NCI-H2227 treated with DMSO at 0.1 percent for 48 hours (cell line): Measurements from ENCODE around the gene COL27A1.

Experiments used
- DNase-seq: peaks from one replicate; lab custom pipeline; 2025; lab: John Stamatoyannopoulos, UW

Gene COL27A1

DNA sequence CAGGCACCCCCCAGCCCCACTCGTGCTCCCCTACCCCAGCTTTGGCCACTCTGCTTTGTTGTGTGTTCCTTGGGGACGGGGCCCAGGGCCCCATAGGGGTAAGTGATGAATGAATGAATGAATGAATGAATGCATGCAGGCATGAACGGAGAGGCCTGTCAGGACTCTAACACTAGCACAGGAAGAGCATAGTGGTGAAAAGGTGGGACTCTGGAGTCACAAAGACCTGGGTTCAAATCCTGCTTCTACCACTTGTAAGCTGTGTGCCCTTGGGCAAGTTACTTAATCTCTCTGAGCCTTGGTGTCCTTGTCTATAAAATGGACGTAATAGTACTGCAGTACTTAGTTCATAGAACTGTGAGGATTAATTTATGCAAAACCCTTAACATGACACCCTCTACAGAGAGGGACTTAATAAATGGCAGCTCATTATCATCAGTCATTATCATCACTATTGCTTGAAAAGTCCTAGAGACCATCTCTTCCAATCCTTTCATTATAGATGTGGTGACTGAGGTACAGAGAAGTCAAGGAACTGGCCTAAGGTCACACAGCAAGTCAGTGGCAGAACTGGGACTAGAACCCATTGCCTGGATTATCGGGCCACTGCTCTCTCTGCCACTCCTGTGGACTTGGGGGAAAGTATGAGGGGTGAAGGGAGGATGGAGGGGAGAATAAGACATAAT is 187.6 kb downstream of the COL27A1 start:
- no peak for DNase-seq

- DNase-seq: no peak
Measured at GRCh38 chr9:114343471-114344187, 188.3 kb downstream of the COL27A1 start.

- DNase-seq: no peak
Measured at GRCh38 chr9:114344188-114344566, 188.8 kb downstream of the COL27A1 start.

- DNase-seq: no peak
Measured at GRCh38 chr9:114344692-114345091, 189.4 kb downstream of the COL27A1 start.

- no peak for DNase-seq
Measured at GRCh38 chr9:114345493-114346065, 190.2 kb downstream of the COL27A1 start.

GRCh38 chr9:114346146-114346545 is 190.8 kb downstream of the COL27A1 start:
- no peak for DNase-seq

DNA sequence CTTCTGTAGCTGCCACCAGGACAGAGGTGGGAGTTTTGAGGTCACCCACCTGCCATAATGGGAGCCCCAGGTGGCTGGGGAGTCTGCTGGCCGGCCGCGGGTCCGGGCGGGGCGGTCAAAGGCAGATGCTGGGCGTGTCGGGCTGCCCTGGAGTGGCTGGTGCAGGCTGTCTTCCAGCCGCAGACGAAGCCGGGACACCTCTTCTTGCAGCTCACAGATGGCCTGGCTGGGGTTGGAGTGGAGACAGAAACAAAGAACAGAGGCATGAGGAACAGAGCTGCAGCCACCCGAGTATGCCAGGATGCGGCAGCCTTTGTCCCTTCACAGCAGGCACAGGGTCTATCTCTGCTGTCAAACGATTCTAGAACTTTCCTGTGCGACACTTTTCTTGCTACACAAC is 192.3 kb downstream of the COL27A1 start:
- DNase-seq: no peak

GRCh38 chr9:114348261-114348905 is 193.0 kb downstream of the COL27A1 start:
- DNase-seq: no peak

GRCh38 chr9:114348906-114349482 is 193.7 kb downstream of the COL27A1 start:
- DNase-seq: peak; percentile 19

DNA sequence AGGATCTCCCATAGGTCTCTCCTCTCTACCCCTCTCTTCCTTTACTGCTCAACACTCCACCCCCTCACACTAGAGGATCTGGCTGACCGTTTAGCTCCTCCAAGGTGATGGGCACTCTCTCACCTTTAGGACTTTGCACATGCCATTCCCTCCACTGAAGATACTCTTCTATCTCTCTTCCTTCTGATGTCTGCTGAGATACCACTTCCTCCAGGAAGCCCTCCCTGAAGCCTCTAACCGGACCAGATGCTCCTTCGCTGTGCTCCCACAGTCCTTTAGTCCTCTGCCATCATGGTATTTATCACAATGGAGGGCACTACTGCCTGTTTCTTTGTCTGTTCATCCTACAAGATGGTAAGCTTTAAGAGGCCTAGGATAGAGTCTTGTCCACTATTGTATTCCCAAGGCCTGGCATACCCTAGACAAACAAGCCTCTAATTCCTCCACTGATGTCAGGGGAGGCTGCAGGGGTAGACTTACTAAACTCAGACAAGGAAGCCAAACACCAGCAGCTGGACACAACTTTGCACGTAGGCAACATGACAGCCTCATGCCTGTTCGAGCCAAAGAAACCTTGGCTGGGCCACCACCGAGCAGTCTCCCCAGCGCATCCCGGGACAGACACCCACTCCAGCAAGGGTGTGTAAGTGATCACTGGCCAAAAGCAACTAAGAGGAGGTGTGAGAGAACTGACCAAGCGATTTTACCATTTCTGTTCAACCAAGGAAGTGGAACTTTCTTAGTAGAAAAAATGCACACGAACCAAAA is 194.6 kb downstream of the COL27A1 start:
- DNase-seq: no peak

DNA sequence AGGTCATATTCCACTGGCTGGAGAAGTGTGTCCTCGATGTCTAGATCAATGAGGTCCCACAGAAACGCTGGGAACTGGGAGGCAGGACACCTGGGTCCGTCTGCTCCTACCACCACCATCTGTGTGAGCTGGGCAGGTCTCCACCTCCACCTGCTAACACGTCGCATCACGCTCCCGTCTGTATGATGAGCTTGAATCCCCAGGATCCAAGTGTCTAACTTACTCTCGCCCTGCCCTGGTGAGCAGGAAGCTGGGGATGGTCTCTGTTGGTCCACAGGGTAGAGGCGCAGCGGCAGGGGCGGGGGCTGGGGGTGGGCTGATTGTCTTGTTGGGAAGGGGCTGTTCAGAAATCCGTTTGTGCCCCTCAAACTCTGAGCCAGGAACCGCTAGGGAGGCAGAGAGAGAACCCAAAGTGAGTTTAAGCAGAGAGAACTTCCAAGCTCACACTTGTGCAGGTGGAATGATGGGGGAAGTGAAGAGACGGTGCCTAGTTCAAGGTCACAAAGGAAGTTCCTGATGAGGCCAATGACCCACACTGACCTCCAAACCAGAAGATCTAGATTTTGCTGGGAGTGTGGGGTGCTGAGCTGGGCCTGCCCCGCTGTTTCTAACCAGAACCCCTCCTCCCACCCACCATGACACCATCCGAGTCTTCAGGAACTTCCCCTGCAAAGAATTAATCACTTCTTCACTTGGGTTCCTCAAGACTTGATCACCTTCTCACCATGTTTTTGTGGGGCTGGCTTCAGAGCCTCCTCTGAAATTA is 195.5 kb downstream of the COL27A1 start:
- DNase-seq: no peak

GRCh38 chr9:114351932-114352331 is 196.6 kb downstream of the COL27A1 start:
- no peak for DNase-seq

DNA sequence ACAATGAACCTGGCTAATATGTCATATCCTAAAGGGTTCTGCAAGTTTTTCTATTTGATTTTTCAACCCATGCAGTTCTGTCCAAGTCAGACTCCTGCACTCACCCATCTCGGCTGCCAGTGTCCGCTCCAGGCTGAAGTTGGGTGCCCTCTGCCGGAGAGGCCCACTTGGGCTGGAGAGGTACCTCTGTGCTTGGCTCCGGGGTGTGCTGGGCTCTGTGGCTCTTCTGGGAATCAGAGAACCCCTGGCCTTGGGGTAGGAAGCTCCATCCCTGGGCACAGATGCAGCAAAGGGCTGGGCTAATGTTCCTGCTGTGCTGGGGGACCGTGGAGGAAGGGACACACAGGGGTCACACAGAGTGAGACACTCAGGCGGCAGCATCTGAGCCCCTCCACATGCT is 200.5 kb downstream of the COL27A1 start:
- DNase-seq: no peak

DNA sequence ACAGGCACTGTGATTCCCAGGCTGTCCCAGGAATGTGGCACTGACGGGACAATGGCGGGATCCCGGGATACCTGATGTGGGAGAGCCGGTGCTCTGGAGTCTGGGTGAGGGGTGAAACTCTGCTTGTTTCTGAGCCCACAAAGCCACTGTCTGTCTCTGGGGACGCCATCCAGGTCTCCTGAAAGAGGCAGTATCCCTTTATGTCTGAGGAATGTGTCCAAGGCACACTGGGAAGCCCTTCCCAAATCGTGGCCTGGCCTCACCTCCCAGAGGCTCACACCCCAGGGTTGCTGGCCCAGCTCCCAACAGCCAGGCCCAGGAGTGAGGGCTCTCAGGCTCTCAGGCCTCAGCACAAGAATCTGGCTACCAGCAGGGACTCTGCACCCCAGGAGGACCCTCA is 201.5 kb downstream of the COL27A1 start:
- DNase-seq: no peak

DNA sequence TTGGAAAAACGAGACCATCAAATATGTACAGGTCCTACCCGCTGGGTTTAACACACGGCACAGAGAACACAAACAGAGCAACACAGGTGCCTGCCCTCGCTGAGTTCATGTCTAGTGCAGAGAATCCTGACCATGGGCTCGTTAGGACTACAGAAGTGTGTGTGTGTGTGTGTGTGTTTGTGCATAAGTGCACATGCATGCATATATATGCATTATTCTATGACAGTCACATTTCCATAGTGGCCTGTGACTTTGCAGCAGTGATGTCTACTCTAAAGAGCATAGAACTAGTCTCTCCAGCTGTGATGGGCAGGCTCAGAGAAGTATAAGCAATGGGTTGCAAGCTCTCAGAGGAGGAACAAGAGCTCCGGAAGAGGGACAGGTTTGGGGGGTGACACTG is 202.0 kb downstream of the COL27A1 start:
- DNase-seq: no peak

GRCh38 chr9:114357911-114358328 is 202.6 kb downstream of the COL27A1 start:
- DNase-seq: no peak

GRCh38 chr9:114359801-114360200 is 204.5 kb downstream of the COL27A1 start:
- DNase-seq: no peak

DNA sequence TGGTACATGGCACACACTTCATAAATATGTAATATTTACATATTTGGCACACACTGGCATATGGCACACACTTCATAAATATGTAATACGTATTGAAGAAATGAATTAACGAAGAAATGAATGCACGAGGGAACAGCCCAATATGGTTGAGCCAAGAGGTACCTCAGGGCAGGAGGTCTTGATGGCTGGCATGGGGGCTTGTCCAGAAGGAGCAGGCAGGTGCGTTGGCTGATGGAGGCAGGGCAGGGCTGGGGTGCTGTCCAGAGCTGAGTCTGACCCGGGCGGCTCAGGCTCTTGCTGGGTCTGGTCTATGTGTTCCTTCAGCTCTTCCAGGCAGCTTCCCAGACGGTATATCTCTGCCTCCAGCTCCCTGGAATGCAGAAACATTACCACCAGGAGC is 206.2 kb downstream of the COL27A1 start:
- no peak for DNase-seq
